GM19193 (cell line): ENCODE results near the gene TBX3.

Experiments
- POLR2A ChIP-seq: IDR thresholded peaks from 4 replicates; pipeline ENCODE4 v1.6.1; 2011; ENCODE audit not compliant: insufficient read depth, insufficient read length; ENCODE audit errors: extremely low read depth

TBX3 gene

GRCh38 chr12:114679942-114680341, 4.0 kb downstream of the TBX3 start:
- no peak for TF ChIP-seq POLR2A

- no peak for TF ChIP-seq POLR2A
Measured at GRCh38 chr12:114679452-114679875, 4.5 kb downstream of the TBX3 start.

GRCh38 chr12:114678718-114679117, 5.3 kb downstream of the TBX3 start:
- TF ChIP-seq POLR2A: no peak

DNA sequence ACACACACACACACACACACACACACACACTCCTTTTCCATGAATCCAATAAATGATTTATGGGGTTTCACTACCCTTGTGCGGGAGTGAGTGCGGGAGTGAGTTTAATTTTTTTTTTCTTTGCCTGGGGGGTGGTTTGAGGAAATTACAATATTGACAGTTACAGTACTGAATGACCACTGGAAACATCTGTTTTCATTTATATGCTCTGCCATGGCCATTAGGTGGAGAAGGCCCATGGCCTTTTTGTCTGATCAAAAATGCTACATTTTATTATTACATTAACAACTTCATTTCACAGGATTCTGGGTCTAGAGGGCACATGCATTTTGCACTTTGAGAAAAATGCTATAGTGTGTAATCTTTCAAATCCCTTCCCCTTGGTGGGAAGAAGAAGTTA, 5.9 kb downstream of the TBX3 start:
- TF ChIP-seq POLR2A: no peak

- TF ChIP-seq POLR2A: no peak
Measured at GRCh38 chr12:114676142-114676741, 7.7 kb downstream of the TBX3 start.

DNA sequence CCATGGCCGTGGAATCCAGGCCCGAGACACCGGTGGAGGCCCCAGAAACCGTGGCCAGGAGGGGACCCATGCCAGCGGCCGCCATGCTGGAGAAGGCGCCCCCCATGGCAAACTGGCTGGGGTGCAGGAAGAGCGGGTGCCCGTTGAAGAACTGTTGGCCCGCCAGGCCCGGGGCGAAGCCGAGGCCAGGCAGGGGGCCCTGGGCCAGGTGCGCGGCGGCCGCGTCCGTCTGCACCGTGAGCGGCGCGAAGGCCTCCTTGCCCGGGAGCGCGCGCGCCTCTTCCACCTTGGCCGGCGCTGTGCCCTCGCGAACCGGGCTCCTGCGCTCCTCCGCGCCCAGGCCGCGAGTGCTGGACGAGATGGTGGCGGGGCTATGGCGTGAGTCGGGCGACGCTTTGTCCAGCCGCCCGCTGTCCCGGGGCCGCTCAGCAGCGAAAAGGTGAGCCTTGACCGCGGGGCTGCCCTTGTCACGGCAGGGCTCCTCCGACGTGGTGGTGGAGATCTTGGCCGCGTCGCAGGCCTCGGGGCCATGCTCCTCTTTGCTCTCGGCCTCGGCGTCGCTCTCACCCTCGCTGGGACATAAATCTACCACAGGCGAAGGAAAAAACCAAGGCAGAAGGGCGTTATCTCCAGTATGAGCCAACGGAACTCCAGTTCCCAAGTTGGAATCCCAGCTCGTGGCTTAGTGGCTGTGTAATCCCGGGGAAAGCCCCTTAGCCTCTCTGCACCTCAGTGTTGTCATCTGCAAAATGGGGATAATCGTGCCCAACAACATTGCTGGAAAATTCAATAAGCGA, 9.5 kb downstream of the TBX3 start:
- TF ChIP-seq POLR2A: no peak

GRCh38 chr12:114673901-114674250, 10.1 kb downstream of the TBX3 start:
- no peak for TF ChIP-seq POLR2A

DNA sequence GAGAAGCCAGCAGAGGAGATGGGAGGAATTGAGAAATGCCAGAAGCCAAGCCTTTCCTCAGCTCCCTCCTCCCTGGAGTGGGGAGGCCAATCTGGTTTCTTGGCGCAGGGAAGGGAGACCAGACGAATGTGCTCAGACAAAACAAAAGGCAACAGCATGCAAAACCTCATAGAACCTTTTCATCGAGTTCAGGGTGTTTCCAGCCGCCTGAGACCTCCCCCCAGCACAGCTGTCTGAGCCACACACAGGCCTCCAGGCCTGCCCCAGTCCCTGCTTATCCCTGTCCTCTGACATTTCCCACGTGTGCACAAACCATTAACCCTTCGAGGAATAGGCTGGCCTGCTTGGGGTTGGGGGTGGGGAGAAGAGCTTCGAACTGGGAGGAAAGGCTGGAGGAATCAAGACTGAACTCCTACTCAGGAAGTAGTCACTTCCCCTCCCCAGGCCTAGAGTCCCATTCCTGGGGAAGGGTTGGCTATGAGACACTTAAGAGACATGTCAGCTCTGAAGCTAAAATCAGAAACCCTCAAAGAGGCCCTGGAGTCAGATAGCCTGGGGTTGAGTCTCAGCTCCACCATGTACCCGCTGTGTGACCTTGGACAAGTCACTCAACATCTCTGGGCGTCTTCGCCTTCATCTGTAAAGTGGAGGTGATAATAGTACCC, 10.7 kb downstream of the TBX3 start:
- TF ChIP-seq POLR2A: no peak

DNA sequence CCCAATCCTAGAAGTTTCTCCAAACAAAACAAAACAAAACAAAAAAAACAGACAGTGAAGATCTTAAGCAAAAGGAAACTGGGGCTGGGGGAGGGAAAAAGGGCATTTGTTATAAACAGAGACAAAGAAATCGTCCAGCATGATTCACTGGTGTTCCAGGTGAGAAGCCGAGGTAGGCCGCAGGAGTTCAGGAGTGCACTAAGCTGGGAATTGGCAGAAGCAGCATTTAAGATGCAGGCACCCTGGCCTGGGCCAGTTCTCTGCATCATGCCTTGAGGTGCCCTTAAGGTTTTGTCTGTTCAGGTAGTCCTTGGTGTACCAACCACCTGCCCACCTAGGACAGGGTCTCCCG, 11.2 kb downstream of the TBX3 start:
- no peak for TF ChIP-seq POLR2A

DNA sequence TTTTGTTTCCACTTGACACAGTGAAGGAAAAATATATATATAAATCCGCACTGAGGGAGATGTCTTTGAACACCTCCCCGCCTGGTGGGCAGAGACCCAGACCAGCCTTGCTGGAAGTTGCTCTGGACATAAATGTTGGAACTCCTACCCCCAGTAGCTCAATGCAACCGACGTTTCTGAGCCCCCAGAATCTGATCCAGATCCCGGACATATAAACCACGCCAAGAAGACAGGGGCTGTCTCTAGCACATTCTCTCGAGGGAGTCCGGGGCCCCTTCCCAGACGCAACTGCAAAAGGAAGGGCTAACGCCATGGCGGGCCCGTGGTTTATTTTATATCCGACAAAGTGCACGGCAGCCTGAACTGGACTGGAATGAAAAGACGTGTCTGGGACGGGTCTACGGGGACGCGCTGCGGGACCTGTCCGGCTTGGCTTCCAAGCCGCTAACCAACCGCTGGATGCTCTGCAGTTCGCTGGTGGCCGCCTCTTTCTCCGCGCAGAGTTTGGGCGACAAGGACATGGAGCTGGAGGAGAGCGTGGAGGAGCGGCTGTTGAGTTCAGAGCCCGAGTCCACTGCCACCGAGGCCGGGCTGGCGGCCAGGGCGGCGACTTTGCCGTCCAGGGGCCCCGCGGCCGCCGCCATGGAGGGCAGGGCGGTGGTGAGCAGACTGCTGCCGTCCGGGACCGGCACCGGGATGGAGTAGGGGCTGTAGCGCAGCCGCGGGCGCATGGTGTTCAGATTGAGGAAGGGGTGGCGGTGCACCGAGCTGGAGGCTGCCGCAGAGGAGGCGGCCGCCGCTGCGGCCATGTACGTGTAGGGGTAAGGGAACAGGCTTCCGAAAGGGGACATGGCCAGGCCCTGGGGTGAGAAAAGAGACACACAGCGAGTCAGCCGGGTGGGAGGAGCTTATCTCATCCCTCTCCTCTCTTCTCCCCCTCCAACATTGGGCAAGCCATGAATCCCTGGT, 12.2 kb downstream of the TBX3 start:
- no peak for TF ChIP-seq POLR2A

- no peak for TF ChIP-seq POLR2A
Measured at GRCh38 chr12:114671066-114671442, 12.9 kb downstream of the TBX3 start.

GRCh38 chr12:114670291-114670980, 13.5 kb downstream of the TBX3 start:
- no peak for TF ChIP-seq POLR2A

DNA sequence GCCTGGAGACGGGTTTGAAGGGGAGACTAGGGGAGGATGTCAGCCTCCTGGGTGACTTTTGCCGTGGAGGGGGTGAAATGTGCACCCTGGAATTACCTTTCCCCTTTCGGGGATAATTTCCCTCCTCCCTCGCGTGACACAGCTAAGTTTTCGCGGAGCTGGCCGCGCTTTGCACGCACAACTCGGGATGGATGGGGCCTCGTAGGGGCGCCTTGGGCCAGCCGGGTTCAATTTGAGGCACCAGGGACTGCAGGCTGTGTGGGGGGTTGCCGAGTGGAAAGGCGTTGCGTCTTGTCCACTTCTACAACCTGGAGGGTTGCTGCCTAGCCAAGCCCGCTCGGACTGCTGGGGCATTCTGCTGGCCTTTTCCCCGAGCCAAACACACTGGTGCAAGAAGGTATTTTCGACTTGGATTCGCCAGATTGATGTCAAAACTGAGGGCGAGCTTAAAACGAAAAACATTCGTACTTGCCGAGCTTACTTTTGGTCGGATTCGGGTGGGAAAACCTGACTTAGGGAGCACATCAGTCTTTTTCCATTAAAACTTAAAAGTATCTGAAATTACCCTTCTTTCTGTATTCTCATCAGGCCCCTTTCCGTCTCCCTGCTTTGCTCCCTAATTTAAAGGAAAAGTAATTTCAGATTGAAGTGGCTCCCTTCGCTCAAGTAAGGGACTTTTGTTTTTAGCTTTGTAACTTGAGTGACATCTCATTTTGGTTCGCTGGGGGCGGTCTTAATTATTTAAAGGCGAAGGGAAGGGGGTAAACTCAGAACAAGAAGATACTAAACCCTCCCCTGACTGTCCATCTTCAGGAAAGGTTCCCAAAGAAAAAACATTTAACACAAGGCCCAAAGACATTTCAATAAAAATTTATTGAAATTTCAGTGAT, 14.3 kb downstream of the TBX3 start:
- TF ChIP-seq POLR2A: no peak
